ENCODE measurements around the gene OPN1MW.
"Not testable (repeated sequence)": the region's sequence is repeated elsewhere in the genome, so short reads cannot be mapped to it uniquely, and the experiment has no call there.

DNA sequence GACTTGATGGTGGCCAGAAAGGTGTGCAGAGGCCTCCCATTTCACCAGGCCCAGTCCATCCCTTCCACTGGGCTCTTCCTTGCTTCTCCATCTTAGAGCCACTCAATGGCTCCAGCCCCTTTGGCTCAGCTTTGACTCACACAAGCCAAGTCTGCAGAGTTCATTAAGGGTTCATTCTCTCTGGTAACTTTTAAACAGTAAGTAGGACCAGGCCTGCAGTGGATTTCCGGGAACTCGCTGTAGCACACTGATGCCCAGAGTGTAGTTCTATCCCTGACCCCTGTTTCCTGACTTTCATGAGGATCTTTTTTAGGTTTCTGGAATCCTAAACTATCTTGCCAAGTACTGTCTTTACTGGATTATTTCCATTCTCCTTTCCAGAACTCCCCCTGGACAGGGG, 25.2 kb upstream of the OPN1MW start:
- not testable (repeated sequence) for TF ChIP-seq CTCF, POLR2A, POLR2AphosphoS5 (IDR thresholded peaks at IDR 0.05)
